ENCODE results near the gene CHI3L1. TPM values are rescaled to one million over a fixed set of nuclear protein-coding genes. Genes with fewer than 3 reads are reported as not detected.

The CHI3L1 gene
- total and polyA plus RNA-seq, 4 donors: 1.1 to 14.2 (median 1.9) TPM

GRCh38 chr1:203148127-203148526 is 38.4 kb downstream of the CHI3L1 start:
- DNase-seq (ENCODE audit: low read depth in 4 of 6, low spot score in 6 of 6): no peak
- 95% methylated on average over 4 of the region's 5 CpGs for WGBS (ENCODE audit: insufficient coverage)
- Histone ChIP-seq H3K4me1 (ENCODE audit: control insufficient read depth, insufficient read depth, low read length) (peaks cover 88% of the 10 kb centered on the region), H3K27ac (ENCODE audit: low read depth, low read length) (no peak overlapping the region), H3K9me3 (ENCODE audit: control insufficient read depth, insufficient read depth, low read length) (no peaks in the 10 kb centered on the region), H3K4me3 (ENCODE audit: low read depth, low read length) (no peak overlapping the region), H3K27me3 (ENCODE audit: control insufficient read depth, insufficient read depth, low read length) (no peaks in the 10 kb centered on the region), H3K36me3 (ENCODE audit: control insufficient read depth, insufficient read depth, low read length) (peaks cover 15% of the 10 kb centered on the region)

GRCh38 chr1:203147376-203147775 is 39.1 kb downstream of the CHI3L1 start:
- peak in 4 of 6 donors; percentile 65 to 90 (median 81) for DNase-seq (ENCODE audit: low read depth in 4 of 6, low spot score in 6 of 6)
- H3K36me3 ChIP-seq (ENCODE audit: control insufficient read depth, insufficient read depth, low read length): peaks cover 20% of the 10 kb centered on the region
- H3K27me3 ChIP-seq (ENCODE audit: control insufficient read depth, insufficient read depth, low read length): no peaks in the 10 kb centered on the region
- H3K4me1 ChIP-seq (ENCODE audit: control insufficient read depth, insufficient read depth, low read length): peaks cover 86% of the 10 kb centered on the region
- H3K4me3 ChIP-seq (ENCODE audit: low read depth, low read length): no peak overlapping the region
- 18% methylated on average over 4 of the region's 5 CpGs for WGBS (ENCODE audit: insufficient coverage)
- no peaks in the 10 kb centered on the region for H3K9me3 ChIP-seq (ENCODE audit: control insufficient read depth, insufficient read depth, low read length)
- peak overlapping the region; percentile 62 for H3K27ac ChIP-seq (ENCODE audit: low read depth, low read length)

- WGBS (ENCODE audit: insufficient coverage): 65% methylated on average over 7 of the region's 7 CpGs
- Histone ChIP-seq H3K27ac (ENCODE audit: low read depth, low read length) (peak overlapping the region; percentile 62), H3K4me3 (ENCODE audit: low read depth, low read length) (no peak overlapping the region), H3K36me3 (ENCODE audit: control insufficient read depth, insufficient read depth, low read length) (peaks cover 16% of the 10 kb centered on the region), H3K4me1 (ENCODE audit: control insufficient read depth, insufficient read depth, low read length) (peaks cover 80% of the 10 kb centered on the region), H3K27me3 (ENCODE audit: control insufficient read depth, insufficient read depth, low read length) (no peaks in the 10 kb centered on the region), H3K9me3 (ENCODE audit: control insufficient read depth, insufficient read depth, low read length) (no peaks in the 10 kb centered on the region)
- DNase-seq (ENCODE audit: low read depth in 4 of 6, low spot score in 6 of 6): no peak
Observed at GRCh38 chr1:203146537-203146936, 40.0 kb downstream of the CHI3L1 start.

GRCh38 chr1:203146042-203146369 is 40.5 kb downstream of the CHI3L1 start:
- Histone ChIP-seq H3K4me1 (ENCODE audit: control insufficient read depth, insufficient read depth, low read length) (peaks cover 80% of the 10 kb centered on the region), H3K4me3 (ENCODE audit: low read depth, low read length) (no peak overlapping the region), H3K36me3 (ENCODE audit: control insufficient read depth, insufficient read depth, low read length) (peaks cover 19% of the 10 kb centered on the region), H3K27me3 (ENCODE audit: control insufficient read depth, insufficient read depth, low read length) (no peaks in the 10 kb centered on the region), H3K27ac (ENCODE audit: low read depth, low read length) (no peak overlapping the region), H3K9me3 (ENCODE audit: control insufficient read depth, insufficient read depth, low read length) (no peaks in the 10 kb centered on the region)
- no peak for DNase-seq (ENCODE audit: low read depth in 4 of 6, low spot score in 6 of 6)
- no CpG with 5 or more reads among the region's 2 CpGs for WGBS (ENCODE audit: insufficient coverage)

- Histone ChIP-seq H3K4me1 (ENCODE audit: control insufficient read depth, insufficient read depth, low read length) (peaks cover 80% of the 10 kb centered on the region), H3K36me3 (ENCODE audit: control insufficient read depth, insufficient read depth, low read length) (peaks cover 20% of the 10 kb centered on the region), H3K4me3 (ENCODE audit: low read depth, low read length) (no peak overlapping the region), H3K9me3 (ENCODE audit: control insufficient read depth, insufficient read depth, low read length) (no peaks in the 10 kb centered on the region), H3K27ac (ENCODE audit: low read depth, low read length) (no peak overlapping the region), H3K27me3 (ENCODE audit: control insufficient read depth, insufficient read depth, low read length) (no peaks in the 10 kb centered on the region)
- 52% methylated on average over 9 of the region's 13 CpGs for WGBS (ENCODE audit: insufficient coverage)
- no peak for DNase-seq (ENCODE audit: low read depth in 4 of 6, low spot score in 6 of 6)
Observed at GRCh38 chr1:203145321-203146041, 41.0 kb downstream of the CHI3L1 start.

- Histone ChIP-seq H3K4me3 (ENCODE audit: low read depth, low read length) (no peak overlapping the region), H3K4me1 (ENCODE audit: control insufficient read depth, insufficient read depth, low read length) (peaks cover 75% of the 10 kb centered on the region), H3K27ac (ENCODE audit: low read depth, low read length) (peak overlapping the region; percentile 36), H3K36me3 (ENCODE audit: control insufficient read depth, insufficient read depth, low read length) (peaks cover 16% of the 10 kb centered on the region), H3K27me3 (ENCODE audit: control insufficient read depth, insufficient read depth, low read length) (no peaks in the 10 kb centered on the region), H3K9me3 (ENCODE audit: control insufficient read depth, insufficient read depth, low read length) (no peaks in the 10 kb centered on the region)
- DNase-seq (ENCODE audit: low read depth in 4 of 6, low spot score in 6 of 6): peak in 3 of 6 donors; percentile 57 to 89 (median 84)
- 29% methylated on average over 5 of the region's 6 CpGs for WGBS (ENCODE audit: insufficient coverage)
Observed at GRCh38 chr1:203144661-203145060, 41.8 kb downstream of the CHI3L1 start.

GRCh38 chr1:203143641-203144040 is 42.9 kb downstream of the CHI3L1 start:
- no peaks in the 10 kb centered on the region for H3K9me3 ChIP-seq (ENCODE audit: control insufficient read depth, insufficient read depth, low read length)
- no peak for DNase-seq (ENCODE audit: low read depth in 4 of 6, low spot score in 6 of 6)
- no peaks in the 10 kb centered on the region for H3K27me3 ChIP-seq (ENCODE audit: control insufficient read depth, insufficient read depth, low read length)
- peaks cover 65% of the 10 kb centered on the region for H3K4me1 ChIP-seq (ENCODE audit: control insufficient read depth, insufficient read depth, low read length)
- 53% methylated on average over 9 of the region's 11 CpGs for WGBS (ENCODE audit: insufficient coverage)
- H3K27ac ChIP-seq (ENCODE audit: low read depth, low read length): no peak overlapping the region
- H3K36me3 ChIP-seq (ENCODE audit: control insufficient read depth, insufficient read depth, low read length): peaks cover 16% of the 10 kb centered on the region
- no peak overlapping the region for H3K4me3 ChIP-seq (ENCODE audit: low read depth, low read length)

GRCh38 chr1:203142684-203143408 is 43.7 kb downstream of the CHI3L1 start:
- WGBS (ENCODE audit: insufficient coverage): 75% methylated on average over 2 of the region's 5 CpGs
- peaks cover 57% of the 10 kb centered on the region for H3K4me1 ChIP-seq (ENCODE audit: control insufficient read depth, insufficient read depth, low read length)

GRCh38 chr1:203142124-203142523 is 44.4 kb downstream of the CHI3L1 start:
- H3K4me3 ChIP-seq (ENCODE audit: low read depth, low read length): no peak overlapping the region
- no peak overlapping the region for H3K27ac ChIP-seq (ENCODE audit: low read depth, low read length)
- no peaks in the 10 kb centered on the region for H3K27me3 ChIP-seq (ENCODE audit: control insufficient read depth, insufficient read depth, low read length)
- no peaks in the 10 kb centered on the region for H3K9me3 ChIP-seq (ENCODE audit: control insufficient read depth, insufficient read depth, low read length)
- 93% methylated on average over 2 of the region's 6 CpGs for WGBS (ENCODE audit: insufficient coverage)
- H3K4me1 ChIP-seq (ENCODE audit: control insufficient read depth, insufficient read depth, low read length): peaks cover 52% of the 10 kb centered on the region
- DNase-seq (ENCODE audit: low read depth in 4 of 6, low spot score in 6 of 6): no peak
- H3K36me3 ChIP-seq (ENCODE audit: control insufficient read depth, insufficient read depth, low read length): peaks cover 16% of the 10 kb centered on the region

More at GRCh38 chr1:203142684-203143408, 43.7 kb downstream of the CHI3L1 start:
- no peak overlapping the region for H3K27ac ChIP-seq (ENCODE audit: low read depth, low read length)
- no peak overlapping the region for H3K4me3 ChIP-seq (ENCODE audit: low read depth, low read length)
- no peaks in the 10 kb centered on the region for H3K9me3 ChIP-seq (ENCODE audit: control insufficient read depth, insufficient read depth, low read length)
- peaks cover 16% of the 10 kb centered on the region for H3K36me3 ChIP-seq (ENCODE audit: control insufficient read depth, insufficient read depth, low read length)
- DNase-seq (ENCODE audit: low read depth in 4 of 6, low spot score in 6 of 6): no peak
- H3K27me3 ChIP-seq (ENCODE audit: control insufficient read depth, insufficient read depth, low read length): no peaks in the 10 kb centered on the region
